C1 segment of cervical spinal cord (tissue), 14 donors: ENCODE measurements around the gene ITIH5.

ENCODE experiments used
- DNase-seq, 14 donors: peaks; one replicate each; lab custom pipeline; 2025; lab: John Stamatoyannopoulos, UW

Gene ITIH5

DNA sequence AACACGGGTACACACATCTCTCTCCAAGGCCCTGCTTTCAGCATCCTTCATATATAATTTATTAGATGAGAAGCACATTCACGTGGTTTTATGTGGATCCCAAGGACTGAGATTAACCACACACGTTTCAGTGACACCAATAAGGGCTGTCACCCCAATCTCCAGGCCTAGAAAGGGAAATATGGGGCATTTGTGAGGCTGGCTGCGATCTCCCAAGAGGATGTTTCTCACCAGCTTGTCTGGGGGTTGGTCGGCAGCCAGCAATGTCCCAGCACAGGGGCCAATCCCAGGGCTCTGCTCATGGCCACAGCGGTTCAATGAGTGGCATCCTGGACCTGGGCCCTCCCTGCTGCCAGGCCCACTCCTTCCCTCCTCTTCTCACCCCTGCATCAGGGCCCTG, 115.5 kb downstream of the ITIH5 start:
- DNase-seq = peak in 7 of 14 donors; percentile 7 to 64 (median 48)

DNA sequence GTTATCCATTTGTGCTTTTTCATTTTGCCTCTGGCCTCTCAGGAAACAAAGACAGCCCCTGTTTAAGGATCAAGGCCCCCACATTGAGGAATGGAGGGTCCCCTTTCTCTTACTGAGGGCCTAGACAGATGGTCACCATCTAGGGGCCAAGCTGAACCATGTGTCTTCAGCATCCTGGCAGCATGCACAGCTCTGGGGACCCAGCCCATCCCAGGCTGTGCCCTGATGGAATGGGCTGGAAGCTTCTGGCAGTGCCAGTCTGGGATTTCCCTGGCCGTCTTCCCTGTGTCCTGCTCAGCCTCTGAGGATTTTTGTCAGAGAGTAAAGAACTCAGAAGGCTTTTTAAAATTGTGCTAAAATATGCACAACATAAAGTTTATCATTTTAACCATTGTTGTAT, 116.8 kb downstream of the ITIH5 start:
- peak in 8 of 14 donors; percentile 19 to 74 (median 44) for DNase-seq

DNA sequence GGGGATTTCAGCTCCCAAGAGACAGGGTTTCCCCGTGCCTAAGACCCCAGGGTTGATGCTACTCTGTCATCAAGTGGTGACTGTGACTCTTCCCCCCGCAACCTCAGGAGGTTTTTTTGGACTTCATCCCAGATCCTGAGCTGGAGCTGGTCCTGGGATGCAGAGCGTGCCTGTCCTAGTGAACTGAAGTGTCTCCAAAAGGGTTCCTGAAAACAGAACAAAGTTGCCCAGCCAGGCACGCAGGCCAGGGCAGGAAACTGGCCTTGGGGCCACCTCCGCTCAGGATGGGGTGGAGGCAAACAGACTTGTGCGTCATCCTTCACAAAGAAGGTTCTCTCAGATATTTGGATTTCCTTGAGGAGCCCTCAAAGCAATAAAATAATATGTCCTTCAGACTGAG, 118.9 kb downstream of the ITIH5 start:
- peak in 3 of 14 donors; percentile 34 to 58 (median 38) for DNase-seq

DNA sequence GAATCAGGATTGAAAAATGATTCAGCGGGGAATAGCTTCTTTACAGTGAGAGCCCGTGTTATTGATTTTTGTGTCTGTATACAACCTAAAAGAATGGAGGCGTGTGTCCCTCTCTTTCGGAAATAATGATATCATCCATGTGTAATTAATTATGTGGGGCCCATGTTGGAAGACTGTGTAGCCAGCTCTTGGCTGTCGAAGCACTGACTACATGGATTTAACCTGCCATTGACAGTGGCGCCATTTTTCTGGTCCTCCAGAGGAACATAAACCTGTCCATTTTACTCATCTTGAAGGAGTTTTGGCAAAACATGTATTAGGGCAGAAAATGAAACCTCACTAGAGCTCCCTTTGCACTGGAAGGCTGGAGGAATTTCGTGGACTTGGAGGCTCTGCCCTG, 119.6 kb downstream of the ITIH5 start:
- DNase-seq = no peak

DNA sequence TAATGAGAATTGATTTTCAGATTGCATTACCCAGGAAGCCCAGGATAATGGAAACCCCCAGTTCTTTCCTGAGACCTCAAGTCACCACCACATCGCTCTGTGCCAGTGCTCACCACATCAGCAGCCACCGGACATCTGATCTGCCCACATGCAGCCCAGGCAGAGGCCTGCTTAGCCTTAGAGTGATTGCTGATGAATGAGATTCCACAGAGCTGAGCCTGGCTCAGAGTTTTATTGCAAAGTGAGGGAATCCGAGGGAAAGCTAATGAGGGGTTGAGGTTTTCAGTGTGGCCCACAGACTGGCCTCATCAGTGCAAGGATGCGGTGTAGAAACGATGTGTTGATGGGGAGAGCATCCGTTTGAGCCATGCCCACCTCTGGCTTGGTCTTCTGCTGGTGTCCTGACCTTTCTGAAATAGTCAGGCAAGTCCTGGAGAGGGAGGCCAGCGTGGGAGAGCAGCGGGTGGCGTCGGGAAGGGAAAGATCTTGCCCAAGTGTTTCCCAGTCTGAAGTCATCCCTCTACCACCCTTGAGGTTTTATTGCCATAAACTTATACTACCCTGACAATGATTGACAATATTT, 120.3 kb downstream of the ITIH5 start:
- DNase-seq = no peak

DNA sequence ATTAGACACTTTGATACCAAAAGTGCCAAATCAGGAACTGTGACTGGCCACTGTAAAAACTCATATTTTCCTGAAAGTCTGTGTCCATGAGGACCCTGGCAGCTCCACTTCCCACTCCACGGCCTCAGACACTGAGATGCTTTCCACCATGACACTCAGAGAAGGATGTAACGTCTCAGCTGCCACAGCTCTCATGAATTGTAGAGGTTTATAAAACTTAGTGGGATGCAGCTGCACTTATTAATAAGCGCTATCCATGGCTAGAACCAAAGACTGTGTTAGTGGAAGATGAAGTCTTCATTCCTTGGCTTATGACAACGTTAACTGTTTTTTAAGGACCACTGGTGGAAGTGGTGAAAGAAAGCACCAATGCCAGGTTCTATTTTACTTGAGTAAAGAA, 121.0 kb downstream of the ITIH5 start:
- no peak for DNase-seq

DNA sequence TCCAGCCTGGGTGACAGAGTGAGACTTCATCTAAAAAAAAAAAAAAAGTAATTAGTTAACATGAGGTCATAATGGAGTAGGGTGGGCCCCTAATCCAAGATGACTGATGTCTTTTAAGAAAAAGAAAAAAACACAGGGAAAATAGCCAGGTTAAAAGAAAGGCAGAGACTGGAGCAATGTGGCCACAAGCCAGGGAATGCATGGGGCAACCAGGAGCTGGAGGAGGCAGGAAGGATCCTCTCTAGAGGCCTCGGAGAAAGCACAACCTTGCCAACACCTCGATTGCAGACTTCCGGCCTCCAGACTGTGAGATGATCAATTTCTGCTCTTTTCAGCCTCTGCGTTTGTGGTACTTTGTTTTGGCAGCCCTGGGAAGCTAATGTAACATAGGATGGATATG, 121.5 kb downstream of the ITIH5 start:
- no peak for DNase-seq

DNA sequence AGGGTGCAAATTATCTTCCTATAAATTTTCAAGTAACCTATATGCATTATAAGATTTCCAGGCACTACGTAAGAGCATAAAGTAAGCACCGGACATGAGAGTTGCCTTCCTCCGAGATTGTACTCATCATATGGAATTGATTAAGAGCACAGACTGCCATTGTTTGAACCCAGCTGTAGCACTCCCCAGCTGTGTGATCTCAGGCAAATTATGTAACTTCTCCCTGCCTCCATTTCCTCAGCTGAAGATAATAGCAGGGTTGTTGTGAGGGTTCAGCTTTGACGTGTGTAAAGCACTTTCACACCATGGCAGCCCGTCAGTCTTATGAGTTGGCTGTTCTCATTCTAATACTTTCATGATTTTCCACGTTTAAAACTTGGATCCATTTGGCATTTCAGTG, 122.6 kb downstream of the ITIH5 start:
- peak in 1 of 14 donors; percentile 28 for DNase-seq

DNA sequence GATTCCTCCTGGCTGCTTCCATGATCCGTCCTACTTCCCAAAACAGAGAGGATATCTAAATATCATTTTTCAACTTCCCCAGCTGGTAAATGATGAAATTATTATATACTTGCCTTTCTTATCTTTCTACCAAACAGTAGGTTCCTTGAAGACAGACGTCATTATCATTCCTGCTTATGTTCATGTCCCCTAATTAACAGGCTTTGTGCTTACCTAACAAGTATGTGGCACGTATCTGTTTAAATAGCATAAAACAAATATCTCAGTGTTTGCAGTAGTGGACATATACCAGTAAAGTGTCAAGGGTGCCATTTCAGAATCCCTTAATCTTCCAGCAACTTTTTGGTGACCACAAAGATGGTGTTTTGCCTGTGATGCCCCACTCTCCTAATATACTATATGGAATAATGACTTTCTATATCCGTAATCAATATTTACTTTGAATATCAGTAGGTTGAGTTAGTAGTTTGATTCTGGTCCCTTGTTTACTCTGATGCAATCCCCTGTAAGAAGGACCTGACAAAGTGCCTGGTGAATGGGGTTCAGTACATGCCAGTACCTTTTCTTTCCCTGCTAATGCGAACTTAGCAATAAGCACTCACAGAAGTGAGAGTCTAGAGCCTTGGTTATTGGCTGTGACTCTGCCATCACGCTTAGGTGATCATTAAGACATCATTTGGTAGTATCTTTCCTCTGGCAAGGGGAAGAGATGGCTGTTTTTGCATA, 124.4 kb downstream of the ITIH5 start:
- no peak for DNase-seq

DNA sequence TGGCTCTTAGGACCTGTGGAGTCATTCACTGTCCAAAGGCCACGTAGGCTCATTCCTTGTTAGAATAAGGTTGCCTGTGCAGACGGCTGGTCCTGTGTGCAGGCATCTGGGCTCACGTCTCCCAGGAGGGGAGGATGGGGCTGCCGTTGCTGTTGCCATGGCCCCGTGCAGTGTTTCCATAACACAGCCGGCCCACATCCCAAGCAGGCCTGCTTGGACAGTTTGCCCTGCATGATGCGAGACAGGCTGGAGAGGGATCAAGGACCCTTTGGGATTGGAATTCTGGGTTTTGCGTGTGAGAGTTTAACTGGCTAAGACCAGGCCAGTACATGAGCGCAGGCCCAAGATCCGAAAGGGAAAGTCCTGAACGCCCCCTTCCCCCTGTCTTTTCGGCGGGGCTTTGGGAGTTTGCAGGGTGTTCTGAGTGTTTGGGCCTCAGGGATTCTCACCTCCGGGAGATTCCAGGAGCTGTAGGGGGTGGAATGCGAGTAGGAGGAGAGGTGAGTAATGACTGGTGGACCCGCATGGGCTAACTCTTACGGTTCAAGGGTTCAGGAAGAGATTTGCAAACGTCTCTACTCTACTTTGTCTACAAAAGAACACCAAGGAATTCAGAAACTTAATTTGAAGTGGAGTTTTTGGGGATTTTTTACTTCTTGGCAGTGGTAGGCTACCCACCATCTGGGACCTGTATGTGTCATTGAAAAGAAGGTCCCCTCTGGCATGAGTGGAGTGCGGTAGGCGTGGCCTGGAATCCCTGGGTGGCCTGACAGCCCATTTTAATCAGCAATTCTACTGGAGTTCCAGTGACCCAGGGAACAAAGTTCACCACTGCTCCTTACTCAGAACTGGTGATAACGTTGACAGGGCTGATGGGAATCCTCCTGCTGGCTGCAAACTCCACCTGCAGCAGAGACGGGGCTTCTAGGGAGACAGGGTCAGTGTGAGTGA, 125.4 kb downstream of the ITIH5 start:
- DNase-seq = peak in 1 of 14 donors; percentile 43

DNA sequence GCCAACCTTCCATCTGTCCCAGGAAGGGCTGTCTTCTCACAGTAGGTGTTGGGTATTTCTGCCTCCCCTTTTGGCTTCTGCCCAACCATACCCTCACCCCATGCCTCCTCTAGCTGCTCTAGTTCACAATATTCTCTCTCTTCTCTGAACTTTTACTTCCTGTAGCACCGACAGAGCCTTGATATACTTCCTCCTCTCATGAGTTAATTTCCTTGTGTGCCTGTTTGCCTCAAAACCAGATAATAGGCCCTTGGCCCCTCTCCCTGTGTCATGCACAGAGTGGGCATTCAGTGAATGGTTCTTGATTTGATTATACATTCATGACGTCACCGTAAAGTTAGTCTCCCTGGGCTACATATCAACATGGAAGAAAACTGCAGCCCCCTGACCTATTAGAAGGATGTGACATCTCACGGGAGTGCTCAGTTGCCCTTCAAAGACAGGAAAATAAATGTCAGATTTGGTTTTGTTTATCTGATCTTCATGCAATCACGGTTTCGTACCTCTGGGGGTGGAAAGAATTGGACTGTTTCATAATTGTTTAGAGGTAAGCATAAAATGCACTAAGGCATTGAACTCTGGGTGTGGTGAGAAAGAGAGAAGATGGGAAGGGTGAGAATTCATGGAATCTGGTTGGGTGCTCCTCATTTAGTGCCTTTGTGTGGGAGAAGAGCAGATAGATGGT, 127.7 kb downstream of the ITIH5 start:
- DNase-seq = no peak

DNA sequence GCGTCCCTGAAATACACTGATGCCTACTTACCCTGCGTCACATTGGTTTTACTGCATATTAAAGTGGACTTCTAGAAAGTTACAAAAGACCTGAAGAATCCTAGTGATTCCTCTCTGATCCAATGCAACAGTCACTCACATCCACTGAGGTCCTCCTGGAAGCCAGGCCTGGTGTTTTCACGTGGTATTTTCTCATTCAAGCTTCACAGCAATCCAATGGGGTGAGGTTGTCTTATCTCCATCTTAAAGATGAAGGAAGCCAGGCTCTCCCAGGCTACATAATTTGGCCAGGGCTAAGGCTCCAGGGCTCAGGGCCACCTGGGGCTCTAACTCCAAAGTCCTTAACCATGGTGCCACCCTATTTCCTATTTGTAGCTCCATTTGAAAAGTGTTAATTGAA, 129.6 kb downstream of the ITIH5 start:
- DNase-seq = no peak

DNA sequence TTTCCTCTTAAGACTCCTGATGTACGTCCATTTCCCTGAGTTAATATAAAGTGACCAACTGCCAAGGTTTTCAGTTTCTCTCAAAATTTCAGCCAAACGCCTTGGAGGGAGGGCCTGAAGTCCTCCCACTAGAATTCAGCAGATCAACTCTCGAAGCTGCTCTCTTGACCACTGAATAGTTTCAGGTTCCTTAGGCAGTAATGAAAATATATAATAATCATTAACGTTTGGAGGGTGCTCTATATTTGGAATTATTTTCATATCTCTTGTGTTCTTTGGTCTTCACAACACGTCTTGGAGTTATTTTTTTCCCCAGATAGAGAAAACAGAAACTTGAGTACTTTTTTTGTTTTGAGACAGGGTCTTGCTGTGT, 132.3 kb downstream of the ITIH5 start:
- no peak for DNase-seq

DNA sequence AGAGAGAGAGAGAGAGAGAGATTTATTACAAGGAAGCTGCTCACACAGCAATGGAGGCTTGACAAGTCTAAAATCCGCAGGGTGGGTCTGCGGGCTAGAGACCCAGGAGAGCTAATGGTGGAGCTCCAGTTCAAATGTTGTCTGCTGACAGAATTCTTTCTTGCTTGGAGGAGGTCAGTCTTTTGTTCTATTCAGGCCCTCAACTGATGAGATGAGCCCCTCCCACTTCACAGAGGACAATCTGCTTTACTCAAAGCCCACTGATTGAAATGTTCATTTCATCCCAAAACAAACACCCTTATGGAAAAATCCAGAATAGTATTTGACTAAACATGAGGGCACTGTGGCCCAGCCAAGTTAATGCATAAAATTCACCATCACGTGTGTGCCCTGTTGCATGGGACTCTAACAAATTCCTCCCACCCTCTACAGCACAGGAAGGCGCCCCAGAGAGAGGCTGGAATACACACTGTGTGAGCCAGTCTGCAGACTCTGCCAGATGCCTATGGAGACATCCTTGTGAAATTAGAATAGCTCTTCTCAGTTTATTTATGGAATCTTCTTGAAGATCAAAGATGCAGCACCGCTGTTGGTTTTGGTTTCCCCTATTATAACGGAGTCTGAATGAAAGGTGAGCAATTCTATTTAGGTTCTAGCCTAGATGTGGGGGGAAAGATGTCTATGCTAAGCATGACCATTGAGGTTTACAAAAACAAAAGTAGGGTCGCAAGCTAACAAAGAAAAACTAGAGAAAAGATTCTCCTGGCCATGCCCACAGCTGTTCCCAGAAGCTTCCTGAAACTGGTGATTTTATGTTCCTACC, 132.9 kb downstream of the ITIH5 start:
- DNase-seq = no peak

DNA sequence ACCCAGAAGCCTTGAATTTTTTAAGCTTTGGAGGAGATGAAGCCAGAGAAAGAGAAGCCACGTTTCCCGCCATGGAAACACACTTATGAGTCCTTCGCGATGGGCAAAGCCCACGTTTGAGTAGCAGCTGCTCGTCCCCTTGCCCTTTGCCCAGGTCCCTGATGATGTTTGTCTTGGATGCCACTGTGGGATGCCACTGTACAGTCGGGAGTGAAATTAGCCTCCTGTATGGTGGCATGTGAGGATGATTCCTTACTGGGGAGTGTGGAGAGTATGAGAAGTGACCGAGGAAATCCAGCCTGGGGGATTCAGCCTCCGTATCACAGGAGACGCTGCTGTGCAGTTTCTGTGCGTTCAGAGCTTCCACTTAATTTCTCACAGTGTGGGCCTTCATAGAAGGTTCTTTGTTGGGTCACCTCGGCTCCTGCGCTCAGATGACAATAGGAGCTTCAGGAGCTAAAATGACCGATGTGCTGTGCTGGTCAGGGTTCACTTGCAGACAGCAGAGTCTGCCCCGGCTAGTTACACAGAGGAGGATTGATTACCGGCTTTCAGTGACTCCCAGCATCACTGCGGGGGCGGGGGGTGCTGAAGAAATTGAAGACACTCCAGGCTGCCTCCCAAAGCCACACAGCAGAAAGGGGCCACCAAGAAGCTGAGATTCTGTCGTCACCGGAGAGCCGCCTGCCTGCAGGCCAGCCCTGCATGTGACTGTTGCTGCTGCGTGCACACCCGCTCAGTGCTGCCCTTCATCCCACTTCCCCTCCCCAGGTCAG, 133.9 kb downstream of the ITIH5 start:
- no peak for DNase-seq

DNA sequence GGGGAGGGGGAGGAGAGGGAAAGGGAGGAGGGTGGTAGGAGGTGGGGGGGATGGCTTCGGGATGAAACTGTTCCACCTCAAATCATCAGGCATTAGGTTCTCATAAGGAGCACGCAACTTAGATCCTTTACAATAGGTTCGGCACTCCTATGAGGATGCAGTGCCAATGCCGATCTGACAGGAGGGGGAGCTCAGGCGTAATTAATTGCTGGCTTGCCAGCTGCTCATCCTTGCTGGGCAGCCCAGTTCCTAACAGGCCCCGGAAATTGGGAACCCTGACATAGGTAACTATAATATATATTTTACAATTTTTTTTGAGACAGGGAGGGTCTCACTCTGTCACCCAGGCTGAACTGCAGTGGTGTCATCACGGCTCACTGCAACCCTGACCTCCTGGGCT, 137.1 kb downstream of the ITIH5 start:
- peak in 2 of 14 donors; percentile 13 to 15 for DNase-seq

DNA sequence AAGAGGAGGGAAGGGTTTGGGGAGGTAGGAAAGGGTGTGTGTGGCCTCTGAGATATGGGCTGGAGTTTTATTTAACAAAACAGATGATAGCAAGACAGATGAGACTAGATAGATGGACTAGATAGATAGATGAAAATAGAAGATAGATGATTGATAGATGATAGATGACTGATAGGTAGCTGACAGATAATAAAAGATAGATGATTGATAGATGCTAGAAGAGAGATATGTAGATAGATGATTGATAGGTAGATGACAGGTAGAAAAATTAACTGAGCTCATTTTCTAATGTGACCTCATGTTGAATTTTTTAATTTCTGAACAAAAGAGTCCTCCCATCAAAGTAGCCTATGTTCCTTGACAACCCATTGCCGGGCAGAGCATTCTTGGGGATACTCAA, 139.3 kb downstream of the ITIH5 start:
- no peak for DNase-seq

DNA sequence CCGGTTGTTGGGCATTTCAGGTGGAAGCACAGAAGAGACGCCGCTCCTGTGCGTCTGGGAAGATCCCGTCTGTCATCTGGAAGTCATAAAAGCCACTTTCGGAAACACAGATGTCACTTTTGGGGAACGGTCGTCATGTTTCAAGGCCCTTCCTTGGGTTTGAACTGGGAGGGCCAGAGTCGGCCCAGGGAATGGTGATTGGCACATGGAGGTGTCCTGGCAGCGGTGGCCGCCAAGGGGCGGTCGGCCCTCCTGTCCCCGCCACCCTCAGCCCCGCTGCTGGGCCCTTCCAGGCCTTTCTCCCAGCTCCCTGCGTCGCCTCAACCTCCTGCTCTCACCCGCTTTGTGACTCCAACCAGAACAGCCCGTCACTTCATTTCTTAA, 140.8 kb downstream of the ITIH5 start:
- no peak for DNase-seq

DNA sequence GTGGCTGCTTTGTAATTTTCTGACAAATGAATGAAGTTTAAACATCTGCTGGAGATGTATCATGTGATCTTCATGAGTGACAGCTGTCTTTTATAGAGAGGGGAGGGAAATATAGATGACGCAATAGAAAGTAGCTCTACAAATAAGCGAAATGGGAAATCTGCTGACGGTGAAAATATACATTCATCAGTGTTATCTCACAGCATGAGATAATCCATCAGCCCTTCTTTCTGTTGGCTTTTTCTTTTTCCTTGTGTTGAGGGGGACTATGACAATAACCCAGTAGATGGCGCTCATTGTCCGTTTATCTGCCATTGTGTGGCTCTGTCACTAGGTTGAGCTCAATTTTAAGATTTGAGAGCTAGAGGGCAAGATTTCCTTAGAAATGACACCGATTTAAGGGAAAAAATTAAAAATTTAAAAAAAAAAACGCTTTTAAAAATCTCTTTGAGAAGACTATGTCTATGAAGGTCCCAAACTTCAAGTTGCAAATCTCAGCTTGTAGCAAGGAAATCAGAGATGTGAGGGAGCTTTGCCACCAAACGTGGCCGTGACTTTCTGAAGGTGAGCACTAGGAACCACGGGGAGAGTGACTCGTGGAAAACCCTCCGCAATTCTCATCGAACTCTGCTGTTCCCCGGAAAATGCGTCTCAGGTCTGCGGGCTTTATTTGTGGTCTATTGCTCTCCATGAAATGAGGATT, 141.3 kb downstream of the ITIH5 start:
- DNase-seq = peak in 7 of 14 donors; percentile 14 to 53 (median 33)

DNA sequence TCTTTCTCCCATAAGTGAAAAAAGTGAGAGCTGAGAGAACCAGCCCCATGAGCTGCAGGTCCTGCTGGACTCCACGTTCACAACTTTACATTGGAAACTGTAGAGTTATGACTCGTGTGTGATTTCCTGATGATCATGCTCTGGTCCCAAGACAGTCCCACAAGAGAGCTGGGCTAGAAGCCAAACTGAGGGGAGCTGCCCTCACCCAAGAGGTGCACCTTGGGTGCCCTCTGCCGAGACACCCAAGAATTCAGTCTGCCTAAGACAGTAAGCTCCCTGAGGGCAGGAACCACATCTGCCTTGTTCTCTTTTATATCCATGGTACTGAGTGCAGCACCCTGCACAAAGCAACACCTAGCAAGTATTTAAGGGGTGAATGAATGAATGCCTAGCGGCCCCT, 143.1 kb downstream of the ITIH5 start:
- DNase-seq = no peak
